COLO829 (cell line): ENCODE measurements around the gene HBA1.
"Not testable (repeated sequence)": the region's sequence is repeated elsewhere in the genome, so short reads cannot be mapped to it uniquely, and the experiment has no call there.

Source experiments
- DNase-seq: peaks from one replicate; pipeline ENCODE4 v3.0.0; 2012; ENCODE audit warnings: low spot score

The HBA1 gene

DNA sequence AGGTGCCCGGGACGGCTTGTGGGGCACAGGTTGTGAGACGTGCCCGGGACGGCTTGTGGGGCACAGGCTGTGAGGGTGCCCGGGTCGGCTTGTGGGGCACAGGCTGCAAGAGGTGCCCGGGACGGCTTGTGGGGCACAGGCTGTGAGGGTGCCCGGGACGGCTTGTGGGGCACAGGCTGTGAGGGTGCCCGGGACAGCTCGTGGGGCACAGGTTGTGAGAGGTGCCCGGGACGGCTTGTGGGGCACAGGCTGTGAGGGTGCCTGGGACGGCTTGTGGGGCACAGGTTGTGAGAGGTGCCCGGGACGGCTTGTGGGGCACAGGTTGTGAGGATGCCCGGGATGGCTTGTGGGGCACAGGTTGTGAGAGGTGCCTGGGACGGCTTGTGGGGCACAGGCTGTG lies 16.2 kb upstream of the HBA1 start:
- not testable (repeated sequence) for DNase-seq

DNA sequence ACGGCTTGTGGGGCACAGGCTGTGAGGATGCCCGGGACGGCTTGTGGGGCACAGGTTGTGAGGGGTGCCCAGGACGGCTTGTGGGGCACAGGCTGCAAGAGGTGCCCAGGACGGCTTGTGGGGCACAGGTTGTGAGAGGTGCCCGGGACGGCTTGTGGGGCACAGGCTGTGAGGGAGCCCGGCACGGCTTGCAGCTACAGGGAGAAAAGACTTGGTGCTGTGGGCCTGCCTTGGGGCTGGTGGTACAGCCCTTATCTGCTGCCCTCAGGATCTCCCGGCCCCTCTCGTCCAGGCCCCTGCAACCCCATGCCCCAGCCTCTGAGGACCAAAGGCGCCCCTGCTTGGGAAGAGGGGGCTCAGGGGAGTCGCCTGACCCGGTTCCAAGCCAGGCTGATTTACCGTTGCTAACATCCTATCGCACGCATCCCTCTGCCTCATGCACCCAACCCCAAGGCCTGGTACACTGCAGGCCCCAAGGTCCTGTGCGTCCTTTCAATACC lies 15.7 kb upstream of the HBA1 start:
- DNase-seq: no peak

GRCh38 chr16:162271-162991 lies 14.0 kb upstream of the HBA1 start:
- DNase-seq: no peak

- DNase-seq: not testable (repeated sequence)
Measured at GRCh38 chr16:163139-163538, 13.3 kb upstream of the HBA1 start.

DNA sequence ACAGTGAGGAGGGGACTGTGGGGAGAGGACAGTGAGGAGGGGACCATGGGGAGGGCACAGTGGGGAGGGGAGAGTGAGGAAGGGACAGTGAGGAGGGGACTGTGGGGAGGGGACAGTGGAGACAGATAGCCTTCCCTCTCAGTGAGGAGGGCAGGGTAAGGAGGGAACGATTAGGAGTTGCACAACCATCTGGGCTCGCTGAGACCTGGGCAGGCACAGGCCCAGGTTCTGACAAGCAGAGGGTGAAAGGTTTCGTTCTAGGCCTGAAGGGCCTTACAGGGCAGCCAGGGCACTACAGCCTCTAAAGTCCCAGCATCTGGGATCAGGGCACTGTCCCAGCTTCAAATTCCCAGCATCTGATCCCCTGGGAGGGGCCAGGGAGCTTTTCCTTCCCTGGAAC lies 12.8 kb upstream of the HBA1 start:
- DNase-seq: not testable (repeated sequence)

GRCh38 chr16:164134-164823 lies 12.2 kb upstream of the HBA1 start:
- DNase-seq: not testable (repeated sequence)

DNA sequence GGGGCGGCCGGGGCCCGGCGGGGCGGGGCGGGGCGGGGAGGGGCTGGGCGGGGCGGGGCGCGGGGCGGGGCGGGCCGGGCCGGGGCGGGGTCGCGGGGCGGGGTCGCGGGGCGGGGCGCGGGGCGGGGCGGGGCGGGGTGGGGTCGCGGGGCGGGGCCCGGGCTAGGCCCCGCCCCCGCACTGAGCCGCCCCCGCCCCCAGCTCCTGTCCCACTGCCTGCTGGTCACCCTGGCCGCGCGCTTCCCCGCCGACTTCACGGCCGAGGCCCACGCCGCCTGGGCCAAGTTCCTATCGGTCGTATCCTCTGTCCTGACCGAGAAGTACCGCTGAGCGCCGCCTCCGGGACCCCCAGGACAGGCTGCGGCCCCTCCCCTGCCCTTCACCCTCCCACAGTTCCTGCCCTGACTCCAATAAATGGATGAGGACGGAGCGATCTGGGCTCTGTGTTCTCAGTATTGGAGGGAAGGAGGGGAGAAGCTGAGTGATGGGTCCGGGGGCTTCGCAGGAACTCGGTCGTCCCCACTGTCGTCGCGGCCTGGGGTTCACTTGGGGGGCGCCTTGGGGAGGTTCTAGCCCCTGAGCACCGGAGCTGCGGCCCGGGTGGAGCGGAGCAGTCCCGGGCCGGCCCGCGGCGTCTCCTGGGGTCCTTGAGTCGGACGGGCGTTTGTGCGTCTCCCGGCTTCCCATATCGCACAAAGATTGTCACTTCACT lies 11.5 kb upstream of the HBA1 start:
- DNase-seq: no peak

- no peak for DNase-seq
Measured at GRCh38 chr16:165539-166374, 10.7 kb upstream of the HBA1 start, which contains the start of gene HBM. Gene HBM, plus strand, starts transcription at chr16:165978. Its CDS starts 20 bp downstream, at chr16:165998.

DNA sequence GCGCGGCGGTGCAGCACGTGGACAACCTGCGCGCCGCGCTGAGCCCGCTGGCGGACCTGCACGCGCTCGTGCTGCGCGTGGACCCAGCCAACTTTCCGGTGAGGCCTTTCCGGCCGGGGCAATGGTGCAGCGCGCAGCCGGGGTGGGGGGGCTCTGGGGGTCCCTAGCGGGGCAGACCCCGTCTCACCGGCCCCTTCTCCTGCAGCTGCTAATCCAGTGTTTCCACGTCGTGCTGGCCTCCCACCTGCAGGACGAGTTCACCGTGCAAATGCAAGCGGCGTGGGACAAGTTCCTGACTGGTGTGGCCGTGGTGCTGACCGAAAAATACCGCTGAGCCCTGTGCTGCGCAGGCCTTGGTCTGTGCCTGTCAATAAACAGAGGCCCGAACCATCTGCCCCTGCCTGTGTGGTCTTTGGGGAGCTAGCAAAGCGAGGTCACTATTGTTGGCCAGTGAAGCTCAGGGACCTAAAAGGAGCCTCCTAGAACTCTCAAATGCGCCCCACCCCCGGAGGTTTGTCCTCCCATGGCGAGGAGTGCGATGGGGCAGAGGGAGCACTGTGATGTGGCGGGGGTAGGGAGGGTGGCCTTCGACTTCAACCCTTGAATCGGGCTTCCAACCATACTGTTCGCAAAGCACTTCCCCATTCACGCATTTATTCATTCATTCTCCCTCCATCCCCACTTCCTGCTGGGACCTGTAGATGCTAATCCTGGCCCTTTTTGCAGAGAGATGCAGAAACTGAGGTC lies 9.9 kb upstream of the HBA1 start:
- DNase-seq: no peak

GRCh38 chr16:167122-167690 lies 9.3 kb upstream of the HBA1 start:
- no peak for DNase-seq

GRCh38 chr16:168424-168823 lies 8.1 kb upstream of the HBA1 start:
- no peak for DNase-seq

DNA sequence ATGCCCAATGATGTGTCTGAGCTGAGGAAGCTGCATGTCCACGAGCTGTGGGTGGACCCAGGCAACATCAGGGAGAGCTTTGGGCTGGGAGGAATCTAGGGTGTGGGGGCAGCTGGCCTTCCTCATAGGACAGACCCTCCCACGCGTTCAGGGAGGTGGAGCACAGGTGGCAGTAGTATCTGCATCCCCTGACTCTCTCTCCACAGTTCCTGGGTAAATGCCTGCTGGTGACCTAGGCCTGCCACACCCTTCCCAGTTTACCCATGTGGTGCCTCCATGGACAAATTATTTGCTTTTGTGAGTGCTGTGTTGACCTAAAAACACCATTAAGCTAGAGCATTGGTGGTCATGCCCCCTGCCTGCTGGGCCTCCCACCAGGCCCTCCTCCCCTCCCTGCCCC lies 7.5 kb upstream of the HBA1 start:
- no peak for DNase-seq

- DNase-seq: not testable (repeated sequence)
Measured at GRCh38 chr16:170088-170507, 6.4 kb upstream of the HBA1 start.

GRCh38 chr16:170788-171187 lies 5.7 kb upstream of the HBA1 start:
- no peak for DNase-seq

GRCh38 chr16:172374-172941 lies 4.0 kb upstream of the HBA1 start, which contains the start of gene HBA2:
Gene HBA2, plus strand, starts transcription at chr16:172876. Its CDS starts 37 bp downstream, at chr16:172913.
- DNase-seq: not testable (repeated sequence)

DNA sequence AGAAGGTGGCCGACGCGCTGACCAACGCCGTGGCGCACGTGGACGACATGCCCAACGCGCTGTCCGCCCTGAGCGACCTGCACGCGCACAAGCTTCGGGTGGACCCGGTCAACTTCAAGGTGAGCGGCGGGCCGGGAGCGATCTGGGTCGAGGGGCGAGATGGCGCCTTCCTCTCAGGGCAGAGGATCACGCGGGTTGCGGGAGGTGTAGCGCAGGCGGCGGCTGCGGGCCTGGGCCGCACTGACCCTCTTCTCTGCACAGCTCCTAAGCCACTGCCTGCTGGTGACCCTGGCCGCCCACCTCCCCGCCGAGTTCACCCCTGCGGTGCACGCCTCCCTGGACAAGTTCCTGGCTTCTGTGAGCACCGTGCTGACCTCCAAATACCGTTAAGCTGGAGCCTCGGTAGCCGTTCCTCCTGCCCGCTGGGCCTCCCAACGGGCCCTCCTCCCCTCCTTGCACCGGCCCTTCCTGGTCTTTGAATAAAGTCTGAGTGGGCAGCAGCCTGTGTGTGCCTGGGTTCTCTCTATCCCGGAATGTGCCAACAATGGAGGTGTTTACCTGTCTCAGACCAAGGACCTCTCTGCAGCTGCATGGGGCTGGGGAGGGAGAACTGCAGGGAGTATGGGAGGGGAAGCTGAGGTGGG lies 3.1 kb upstream of the HBA1 start:
- not testable (repeated sequence) for DNase-seq

GRCh38 chr16:173928-174769 lies 2.3 kb upstream of the HBA1 start:
- DNase-seq: not testable (repeated sequence)

GRCh38 chr16:175011-175949 lies 1.2 kb upstream of the HBA1 start:
- no peak for DNase-seq
